ENCODE measurements around the gene ADAMTS13.

DNA sequence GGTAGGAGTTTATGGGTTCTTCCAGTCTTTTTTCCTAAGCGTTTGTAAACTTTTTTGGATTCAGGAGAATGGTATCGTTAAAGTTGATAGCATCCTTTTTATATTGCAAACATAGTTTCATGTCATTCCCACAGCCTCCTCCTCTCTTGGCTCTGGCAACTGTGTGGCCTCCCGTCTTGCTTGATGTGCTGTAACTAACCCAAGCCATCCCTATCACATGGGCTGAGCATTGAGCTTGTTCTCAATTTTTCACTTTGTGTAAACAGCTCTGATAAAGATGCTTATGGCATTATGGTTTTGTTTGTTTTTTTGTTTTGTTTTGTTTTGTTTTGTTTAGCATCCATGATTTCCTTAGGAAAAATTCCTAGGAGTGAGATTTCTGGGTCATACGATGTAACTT is 41.4 kb upstream of the ADAMTS13 start:
- TF ChIP-seq, protein P1, sequence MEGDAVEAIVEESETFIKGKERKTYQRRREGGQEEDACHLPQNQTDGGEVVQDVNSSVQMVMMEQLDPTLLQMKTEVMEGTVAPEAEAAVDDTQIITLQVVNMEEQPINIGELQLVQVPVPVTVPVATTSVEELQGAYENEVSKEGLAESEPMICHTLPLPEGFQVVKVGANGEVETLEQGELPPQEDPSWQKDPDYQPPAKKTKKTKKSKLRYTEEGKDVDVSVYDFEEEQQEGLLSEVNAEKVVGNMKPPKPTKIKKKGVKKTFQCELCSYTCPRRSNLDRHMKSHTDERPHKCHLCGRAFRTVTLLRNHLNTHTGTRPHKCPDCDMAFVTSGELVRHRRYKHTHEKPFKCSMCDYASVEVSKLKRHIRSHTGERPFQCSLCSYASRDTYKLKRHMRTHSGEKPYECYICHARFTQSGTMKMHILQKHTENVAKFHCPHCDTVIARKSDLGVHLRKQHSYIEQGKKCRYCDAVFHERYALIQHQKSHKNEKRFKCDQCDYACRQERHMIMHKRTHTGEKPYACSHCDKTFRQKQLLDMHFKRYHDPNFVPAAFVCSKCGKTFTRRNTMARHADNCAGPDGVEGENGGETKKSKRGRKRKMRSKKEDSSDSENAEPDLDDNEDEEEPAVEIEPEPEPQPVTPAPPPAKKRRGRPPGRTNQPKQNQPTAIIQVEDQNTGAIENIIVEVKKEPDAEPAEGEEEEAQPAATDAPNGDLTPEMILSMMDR (IDR thresholded peaks at IDR 0.05 in 8 of 11, conservative IDR thresholded peaks at IDR 0.05 in 3 of 11): no peak
- no peak for TF ChIP-seq POLR2AphosphoS5 (IDR thresholded peaks at IDR 0.05)
- no peak for TF ChIP-seq POLR2A (IDR thresholded peaks at IDR 0.05)
